ENCODE data around the gene RDH13.

DNA sequence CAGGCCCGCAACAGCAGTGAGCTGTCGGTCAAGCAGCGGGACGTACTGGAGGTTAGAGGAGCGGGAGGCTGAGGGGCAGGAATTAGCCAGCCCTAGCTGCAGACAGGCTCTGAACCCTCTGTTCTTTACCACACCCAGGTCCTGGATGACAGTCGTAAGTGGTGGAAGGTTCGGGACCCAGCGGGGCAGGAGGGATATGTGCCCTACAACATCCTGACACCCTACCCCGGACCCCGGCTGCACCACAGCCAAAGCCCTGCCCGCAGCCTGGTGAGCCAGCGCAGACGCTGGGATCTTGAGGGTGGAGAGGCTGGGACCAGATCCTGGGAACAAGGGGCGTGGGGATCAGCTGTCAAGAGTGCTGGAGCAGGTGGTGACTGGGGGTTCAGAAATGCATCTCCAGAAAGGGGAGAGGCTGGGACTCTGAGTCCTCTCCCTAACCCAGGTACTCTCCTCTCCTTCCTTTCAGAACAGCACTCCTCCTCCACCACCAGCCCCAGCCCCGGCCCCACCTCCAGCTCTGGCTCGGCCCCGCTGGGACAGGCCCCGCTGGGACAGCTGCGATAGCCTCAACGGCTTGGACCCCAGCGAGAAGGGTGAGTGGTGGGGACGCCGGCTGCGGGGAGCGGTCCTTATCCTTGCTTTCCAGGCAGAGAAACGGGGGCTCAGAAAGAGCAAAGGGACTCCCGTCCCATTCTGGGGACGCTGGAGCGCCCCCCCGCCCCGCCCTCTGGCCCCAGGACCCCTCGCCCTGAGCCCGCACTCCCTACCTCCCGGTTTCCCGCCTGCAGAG, 23.2 kb upstream of the RDH13 start:
- TF ChIP-seq MAFK (IDR thresholded peaks at IDR 0.05; ENCODE audit: partially characterized antibody) (no peak), CHD4 (IDR thresholded peaks at IDR 0.05; ENCODE audit: borderline replicate concordance) (no peak), EP300 (IDR thresholded peaks at IDR 0.05) (no peak), NFE2L2 (conservative IDR thresholded peaks at IDR 0.05; ENCODE audit: low read length) (no peak), RCOR1 (IDR thresholded peaks at IDR 0.05; ENCODE audit: low read depth, low read length) (no peak), JUNB (IDR thresholded peaks at IDR 0.05) (no peak)
- TF ChIP-seq, protein P1, sequence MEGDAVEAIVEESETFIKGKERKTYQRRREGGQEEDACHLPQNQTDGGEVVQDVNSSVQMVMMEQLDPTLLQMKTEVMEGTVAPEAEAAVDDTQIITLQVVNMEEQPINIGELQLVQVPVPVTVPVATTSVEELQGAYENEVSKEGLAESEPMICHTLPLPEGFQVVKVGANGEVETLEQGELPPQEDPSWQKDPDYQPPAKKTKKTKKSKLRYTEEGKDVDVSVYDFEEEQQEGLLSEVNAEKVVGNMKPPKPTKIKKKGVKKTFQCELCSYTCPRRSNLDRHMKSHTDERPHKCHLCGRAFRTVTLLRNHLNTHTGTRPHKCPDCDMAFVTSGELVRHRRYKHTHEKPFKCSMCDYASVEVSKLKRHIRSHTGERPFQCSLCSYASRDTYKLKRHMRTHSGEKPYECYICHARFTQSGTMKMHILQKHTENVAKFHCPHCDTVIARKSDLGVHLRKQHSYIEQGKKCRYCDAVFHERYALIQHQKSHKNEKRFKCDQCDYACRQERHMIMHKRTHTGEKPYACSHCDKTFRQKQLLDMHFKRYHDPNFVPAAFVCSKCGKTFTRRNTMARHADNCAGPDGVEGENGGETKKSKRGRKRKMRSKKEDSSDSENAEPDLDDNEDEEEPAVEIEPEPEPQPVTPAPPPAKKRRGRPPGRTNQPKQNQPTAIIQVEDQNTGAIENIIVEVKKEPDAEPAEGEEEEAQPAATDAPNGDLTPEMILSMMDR (IDR thresholded peaks at IDR 0.05) = no peak
- TF ChIP-seq, protein P2, sequence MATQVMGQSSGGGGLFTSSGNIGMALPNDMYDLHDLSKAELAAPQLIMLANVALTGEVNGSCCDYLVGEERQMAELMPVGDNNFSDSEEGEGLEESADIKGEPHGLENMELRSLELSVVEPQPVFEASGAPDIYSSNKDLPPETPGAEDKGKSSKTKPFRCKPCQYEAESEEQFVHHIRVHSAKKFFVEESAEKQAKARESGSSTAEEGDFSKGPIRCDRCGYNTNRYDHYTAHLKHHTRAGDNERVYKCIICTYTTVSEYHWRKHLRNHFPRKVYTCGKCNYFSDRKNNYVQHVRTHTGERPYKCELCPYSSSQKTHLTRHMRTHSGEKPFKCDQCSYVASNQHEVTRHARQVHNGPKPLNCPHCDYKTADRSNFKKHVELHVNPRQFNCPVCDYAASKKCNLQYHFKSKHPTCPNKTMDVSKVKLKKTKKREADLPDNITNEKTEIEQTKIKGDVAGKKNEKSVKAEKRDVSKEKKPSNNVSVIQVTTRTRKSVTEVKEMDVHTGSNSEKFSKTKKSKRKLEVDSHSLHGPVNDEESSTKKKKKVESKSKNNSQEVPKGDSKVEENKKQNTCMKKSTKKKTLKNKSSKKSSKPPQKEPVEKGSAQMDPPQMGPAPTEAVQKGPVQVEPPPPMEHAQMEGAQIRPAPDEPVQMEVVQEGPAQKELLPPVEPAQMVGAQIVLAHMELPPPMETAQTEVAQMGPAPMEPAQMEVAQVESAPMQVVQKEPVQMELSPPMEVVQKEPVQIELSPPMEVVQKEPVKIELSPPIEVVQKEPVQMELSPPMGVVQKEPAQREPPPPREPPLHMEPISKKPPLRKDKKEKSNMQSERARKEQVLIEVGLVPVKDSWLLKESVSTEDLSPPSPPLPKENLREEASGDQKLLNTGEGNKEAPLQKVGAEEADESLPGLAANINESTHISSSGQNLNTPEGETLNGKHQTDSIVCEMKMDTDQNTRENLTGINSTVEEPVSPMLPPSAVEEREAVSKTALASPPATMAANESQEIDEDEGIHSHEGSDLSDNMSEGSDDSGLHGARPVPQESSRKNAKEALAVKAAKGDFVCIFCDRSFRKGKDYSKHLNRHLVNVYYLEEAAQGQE (IDR thresholded peaks at IDR 0.05) = no peak
- TF ChIP-seq, protein P3, sequence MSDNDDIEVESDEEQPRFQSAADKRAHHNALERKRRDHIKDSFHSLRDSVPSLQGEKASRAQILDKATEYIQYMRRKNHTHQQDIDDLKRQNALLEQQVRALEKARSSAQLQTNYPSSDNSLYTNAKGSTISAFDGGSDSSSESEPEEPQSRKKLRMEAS (IDR thresholded peaks at IDR 0.05) = no peak
